Measurements from ENCODE around the gene CYP27B1. TPM values are rescaled to one million over a fixed set of nuclear protein-coding genes. Genes with fewer than 3 reads are reported as not detected.
A peak's percentile ranks its signal among the peaks of the same experiment; 100 is the strongest.

CYP27B1 gene
- total RNA-seq, 2 donors from 2014 or later: 0.81 to 2.2 TPM

DNA sequence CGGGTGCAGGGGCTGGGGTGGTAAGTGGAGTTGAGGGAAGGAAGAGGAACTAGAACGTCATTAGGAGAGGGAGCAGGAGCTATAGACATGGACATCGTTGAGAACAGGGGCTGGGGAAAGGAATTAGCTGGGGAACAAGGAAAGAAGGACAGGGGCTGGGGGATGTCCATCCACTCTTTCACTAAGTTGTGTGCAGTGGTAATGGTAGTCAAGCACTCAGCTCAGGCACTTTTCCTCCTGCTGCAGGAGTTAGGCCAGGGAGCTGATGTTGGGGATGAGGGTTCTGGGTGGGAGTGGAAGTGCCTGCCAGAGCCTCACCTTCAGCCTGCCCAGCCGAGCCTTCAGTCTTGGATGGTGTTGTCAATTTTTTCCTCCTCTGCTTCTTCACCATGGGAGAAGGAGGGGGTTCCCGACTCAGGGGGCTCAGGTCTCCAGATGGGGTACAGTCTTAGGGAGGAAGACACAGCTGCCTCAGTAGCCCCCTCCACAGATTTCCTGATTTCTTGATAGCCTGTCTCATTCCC lies 37.5 kb downstream of the CYP27B1 start:
- H3K36me3 ChIP-seq: no peaks in the 10 kb centered on the region
- ATAC-seq (ENCODE audit: insufficient number of reproducible peaks, low FRiP score, low read depth) (no peak), DNase-seq (ENCODE audit: low spot score) (no peak)
- H3K27me3 ChIP-seq (replicated peaks; ENCODE audit: insufficient read depth): no peaks in the 10 kb centered on the region
- H3K27ac ChIP-seq: no peak overlapping the region
- TF ChIP-seq, protein P1, sequence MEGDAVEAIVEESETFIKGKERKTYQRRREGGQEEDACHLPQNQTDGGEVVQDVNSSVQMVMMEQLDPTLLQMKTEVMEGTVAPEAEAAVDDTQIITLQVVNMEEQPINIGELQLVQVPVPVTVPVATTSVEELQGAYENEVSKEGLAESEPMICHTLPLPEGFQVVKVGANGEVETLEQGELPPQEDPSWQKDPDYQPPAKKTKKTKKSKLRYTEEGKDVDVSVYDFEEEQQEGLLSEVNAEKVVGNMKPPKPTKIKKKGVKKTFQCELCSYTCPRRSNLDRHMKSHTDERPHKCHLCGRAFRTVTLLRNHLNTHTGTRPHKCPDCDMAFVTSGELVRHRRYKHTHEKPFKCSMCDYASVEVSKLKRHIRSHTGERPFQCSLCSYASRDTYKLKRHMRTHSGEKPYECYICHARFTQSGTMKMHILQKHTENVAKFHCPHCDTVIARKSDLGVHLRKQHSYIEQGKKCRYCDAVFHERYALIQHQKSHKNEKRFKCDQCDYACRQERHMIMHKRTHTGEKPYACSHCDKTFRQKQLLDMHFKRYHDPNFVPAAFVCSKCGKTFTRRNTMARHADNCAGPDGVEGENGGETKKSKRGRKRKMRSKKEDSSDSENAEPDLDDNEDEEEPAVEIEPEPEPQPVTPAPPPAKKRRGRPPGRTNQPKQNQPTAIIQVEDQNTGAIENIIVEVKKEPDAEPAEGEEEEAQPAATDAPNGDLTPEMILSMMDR (IDR thresholded peaks at IDR 0.05): no peak
- no peak overlapping the region for H3K4me3 ChIP-seq
- peaks cover 0 to 19% of the 10 kb centered on the region in 2 donors for H3K4me1 ChIP-seq (ENCODE audit: control insufficient read depth in 1 of 2, low read depth in 2 of 2)
- H3K9me3 ChIP-seq: no peaks in the 10 kb centered on the region

DNA sequence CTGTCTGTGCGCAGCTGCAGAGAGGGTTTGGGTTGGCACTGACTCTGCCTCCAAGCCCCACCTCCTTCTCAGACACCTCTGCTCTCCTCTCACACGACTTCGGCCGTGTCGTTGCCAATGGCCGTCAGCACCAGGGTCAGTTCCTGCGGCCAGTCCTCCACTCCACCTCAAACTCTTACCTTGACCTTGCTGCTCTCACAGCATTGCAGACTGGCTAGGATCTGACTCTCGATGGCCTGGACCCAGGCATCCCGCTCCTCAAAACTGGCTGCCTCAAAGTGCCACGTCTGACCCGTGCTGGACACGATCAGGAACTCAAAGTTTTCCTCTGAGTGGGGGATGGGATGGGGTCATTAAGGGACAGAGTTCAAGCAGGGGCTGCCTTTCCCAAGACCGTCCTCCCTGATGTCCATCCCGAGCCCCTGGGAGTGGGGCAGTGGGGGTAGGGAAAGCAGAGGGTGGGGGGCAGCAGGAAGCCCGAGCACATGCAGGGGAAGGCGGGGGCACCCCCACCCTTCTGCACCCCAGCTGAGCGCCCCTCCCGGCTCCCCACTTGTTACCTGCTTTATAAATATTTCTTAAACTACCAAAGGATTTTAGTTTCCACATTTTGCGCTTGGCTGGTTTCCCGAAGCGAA lies 39.0 kb downstream of the CYP27B1 start:
- H3K27me3 ChIP-seq (replicated peaks; ENCODE audit: insufficient read depth): no peaks in the 10 kb centered on the region
- H3K36me3 ChIP-seq: no peaks in the 10 kb centered on the region
- DNase-seq (ENCODE audit: low spot score) (no peak), ATAC-seq (ENCODE audit: insufficient number of reproducible peaks, low FRiP score, low read depth) (no peak)
- H3K9me3 ChIP-seq: no peaks in the 10 kb centered on the region
- TF ChIP-seq, protein P1 (IDR thresholded peaks at IDR 0.05): no peak
- H3K27ac ChIP-seq: no peak overlapping the region
- H3K4me1 ChIP-seq (ENCODE audit: control insufficient read depth in 1 of 2, low read depth in 2 of 2): peaks cover 0 to 19% of the 10 kb centered on the region in 2 donors
- no peak overlapping the region for H3K4me3 ChIP-seq

DNA sequence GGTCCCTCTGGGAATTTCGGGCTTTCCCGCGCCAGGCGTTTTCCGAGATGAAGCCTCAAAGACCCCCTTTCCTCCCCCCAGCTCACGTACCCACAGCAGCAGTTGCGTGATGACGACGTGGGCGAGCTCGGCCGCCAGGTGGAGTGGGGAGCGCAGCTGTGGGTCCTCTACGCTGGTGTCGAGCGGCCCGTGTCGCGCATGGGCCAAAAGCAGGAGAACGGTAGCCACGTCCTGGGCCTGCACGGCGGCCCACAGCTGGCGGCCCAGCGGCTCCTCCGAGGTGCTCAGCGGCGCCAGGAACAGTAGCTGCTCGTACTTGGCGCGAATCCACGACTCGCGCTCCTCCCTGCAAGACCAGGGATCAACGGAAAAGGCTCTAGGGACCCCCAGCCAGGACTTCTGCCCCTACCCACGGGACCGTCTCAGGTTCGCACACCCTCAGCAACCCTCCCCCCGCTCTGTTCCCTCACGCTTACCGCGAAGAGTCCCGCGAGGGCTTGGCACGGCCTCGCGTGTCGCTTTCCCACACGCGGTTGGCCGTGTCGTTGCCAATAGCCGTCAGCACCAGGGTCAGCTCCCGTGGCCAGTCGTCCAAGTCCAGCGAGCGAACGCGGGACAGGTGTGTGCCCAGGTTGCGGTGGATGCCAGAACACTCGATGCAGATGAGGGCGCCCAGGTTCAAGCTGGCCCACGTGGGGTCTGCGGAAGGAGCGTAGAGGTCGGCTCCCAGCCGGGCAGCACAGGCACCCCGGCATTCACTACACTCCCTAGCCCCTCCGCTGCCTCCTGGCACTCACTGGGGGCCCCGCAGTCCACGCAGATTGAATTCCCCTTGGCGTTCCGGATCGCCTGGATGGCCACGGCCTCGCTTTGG lies 39.8 kb downstream of the CYP27B1 start:
- no peaks in the 10 kb centered on the region for H3K27me3 ChIP-seq (replicated peaks; ENCODE audit: insufficient read depth)
- H3K4me3 ChIP-seq: peak overlapping the region; percentile 77
- H3K9me3 ChIP-seq: no peaks in the 10 kb centered on the region
- no peaks in the 10 kb centered on the region for H3K36me3 ChIP-seq
- peaks cover 0 to 19% of the 10 kb centered on the region in 2 donors for H3K4me1 ChIP-seq (ENCODE audit: control insufficient read depth in 1 of 2, low read depth in 2 of 2)
- ATAC-seq (ENCODE audit: insufficient number of reproducible peaks, low FRiP score, low read depth) (no peak), DNase-seq (ENCODE audit: low spot score) (no peak)
- TF ChIP-seq, protein P1 (IDR thresholded peaks at IDR 0.05): peak; percentile 35
- H3K27ac ChIP-seq: no peak overlapping the region

DNA sequence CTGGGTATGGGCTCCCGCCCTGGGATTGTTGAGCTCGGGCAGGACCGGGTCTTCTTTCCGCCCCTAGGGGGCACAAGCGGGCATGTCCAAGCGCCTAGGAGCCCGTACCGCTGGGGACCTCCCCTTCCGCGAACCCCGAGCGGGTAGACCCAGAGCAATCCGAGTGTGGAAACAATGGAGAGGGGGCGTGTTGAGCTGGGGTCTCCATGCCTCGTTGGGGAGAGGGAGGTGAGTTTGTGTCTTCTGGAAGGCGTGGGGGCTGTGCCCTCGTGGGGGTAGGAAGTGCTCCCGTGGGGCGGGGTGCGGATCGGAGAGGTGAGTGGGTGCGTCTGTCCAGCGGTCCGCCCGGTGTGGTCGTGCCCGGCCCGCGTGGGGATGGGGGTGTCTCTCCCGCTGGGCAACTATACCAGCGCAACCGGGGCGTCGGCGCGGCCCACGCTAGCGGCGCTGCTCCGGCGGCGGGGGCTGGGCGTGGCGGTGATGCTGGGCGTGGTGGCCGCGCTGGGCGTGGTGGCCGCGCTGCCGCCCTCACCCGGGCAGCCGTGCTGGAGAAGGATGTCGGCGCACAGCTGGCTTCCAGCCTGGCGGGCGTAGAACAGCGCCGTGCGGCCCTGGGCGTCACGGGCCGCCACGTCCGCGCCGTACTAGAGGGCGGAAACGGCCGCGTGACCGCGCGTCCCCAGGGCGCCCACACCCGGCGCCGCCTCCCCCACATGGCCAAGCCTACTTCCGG lies 40.6 kb downstream of the CYP27B1 start:
- H3K9me3 ChIP-seq: no peaks in the 10 kb centered on the region
- no peaks in the 10 kb centered on the region for H3K27me3 ChIP-seq (replicated peaks; ENCODE audit: insufficient read depth)
- H3K36me3 ChIP-seq: peaks cover 6% of the 10 kb centered on the region
- H3K27ac ChIP-seq: no peak overlapping the region
- ATAC-seq (ENCODE audit: insufficient number of reproducible peaks, low FRiP score, low read depth) (peak; percentile 20), DNase-seq (ENCODE audit: low spot score) (no peak)
- peak overlapping the region; percentile 77 for H3K4me3 ChIP-seq
- peaks cover 0 to 19% of the 10 kb centered on the region in 2 donors for H3K4me1 ChIP-seq (ENCODE audit: control insufficient read depth in 1 of 2, low read depth in 2 of 2)
- TF ChIP-seq, protein P1 (IDR thresholded peaks at IDR 0.05): peak; percentile 60

DNA sequence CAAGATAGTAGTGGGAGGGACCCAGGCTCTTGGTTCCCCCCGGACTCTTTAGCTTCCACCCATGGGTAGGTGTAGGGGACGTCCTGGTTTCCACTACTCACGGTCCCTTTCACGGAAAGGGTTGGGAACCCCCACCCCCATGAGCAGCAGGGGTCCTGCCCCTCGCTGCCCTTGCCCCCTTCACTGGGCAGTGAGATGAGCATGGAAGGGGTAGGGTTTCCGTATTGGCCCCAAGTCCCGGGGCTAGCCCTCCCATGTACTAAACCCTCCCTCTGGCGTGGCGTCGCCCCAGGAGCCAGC lies 41.1 kb downstream of the CYP27B1 start:
- TF ChIP-seq, protein P1 (IDR thresholded peaks at IDR 0.05): no peak
- Histone ChIP-seq H3K4me1 (ENCODE audit: control insufficient read depth in 1 of 2, low read depth in 2 of 2) (peaks cover 0 to 19% of the 10 kb centered on the region in 2 donors), H3K4me3 (peak overlapping the region; percentile 77), H3K36me3 (peaks cover 11% of the 10 kb centered on the region), H3K27ac (no peak overlapping the region), H3K27me3 (replicated peaks; ENCODE audit: insufficient read depth) (no peaks in the 10 kb centered on the region), H3K9me3 (no peaks in the 10 kb centered on the region)
- DNase-seq (ENCODE audit: low spot score): no peak
- ATAC-seq (ENCODE audit: insufficient number of reproducible peaks, low FRiP score, low read depth): no peak

All from thoracic aorta (tissue), 2 donors.